Tibial artery (tissue), 4 donors: ENCODE measurements around the gene SCART1.
"Not testable (repeated sequence)": the region's sequence is repeated elsewhere in the genome, so short reads cannot be mapped to it uniquely, and the experiment has no call there.

ENCODE experiments used
- DNase-seq, 2 donors: peaks; one replicate each; pipeline ENCODE4 v3.0.0-alpha.2; 2019
- H3K27ac ChIP-seq, 2 donors: fragments of 200-600 bp; sonication (generic) in 1 of 2; 1 replicate in 1 of 2; 2 replicates in 1 of 2; pipeline ENCODE4 v1.5.1; 2018 to 2019; ENCODE audit warnings: mild to moderate bottlenecking in 1 of 2
- H3K27me3 ChIP-seq, 2 donors: fragments of 200-600 bp; sonication (generic) in 1 of 2; one replicate each; pipeline versions ENCODE4 v1.5.1 to v1.6.0; 2016 to 2019
- H3K36me3 ChIP-seq, 3 donors: fragments of 200-600 bp; sonication (generic) in 2 of 3; one replicate each; pipeline ENCODE4 v1.5.1; 2016 to 2019; ENCODE audit warnings: mild to moderate bottlenecking in 2 of 3
- H3K4me1 ChIP-seq, 4 donors: fragments of 200-600 bp; sonication (generic) in 2 of 4; 1 replicate in 3 of 4; 2 replicates in 1 of 4; pipeline ENCODE4 v1.5.1; 2016 to 2019
- H3K4me3 ChIP-seq, 2 donors: fragments of 200-600 bp; sonication (generic) in 1 of 2; 1 replicate in 1 of 2; 2 replicates in 1 of 2; pipeline ENCODE4 v1.5.1; 2018 to 2019; ENCODE audit warnings: mild to moderate bottlenecking in 2 of 2
- H3K9me3 ChIP-seq, 3 donors: fragments of 200-600 bp; sonication (generic) in 1 of 3; one replicate each; pipeline ENCODE4 v1.5.1; 2016 to 2019
- CTCF ChIP-seq, 2 experiments: fragments of 200-600 bp in 1 of 2; fragments of 450-650 bp in 1 of 2; IDR thresholded peaks; one replicate each; pipeline ENCODE4 v1.5.1; 2017 to 2019; ENCODE audit warnings: antibody characterized with exemption in 2 of 2, mild to moderate bottlenecking in 1 of 2, moderate library complexity in 1 of 2
- intact Hi-C: fragments of 100-400 bp; cut with DNase I; formaldehyde crosslinking; loops from one replicate; pipeline ENCODE4 v1.15.0; 2023; ENCODE audit warnings: low total_unique reads

Gene SCART1

DNA sequence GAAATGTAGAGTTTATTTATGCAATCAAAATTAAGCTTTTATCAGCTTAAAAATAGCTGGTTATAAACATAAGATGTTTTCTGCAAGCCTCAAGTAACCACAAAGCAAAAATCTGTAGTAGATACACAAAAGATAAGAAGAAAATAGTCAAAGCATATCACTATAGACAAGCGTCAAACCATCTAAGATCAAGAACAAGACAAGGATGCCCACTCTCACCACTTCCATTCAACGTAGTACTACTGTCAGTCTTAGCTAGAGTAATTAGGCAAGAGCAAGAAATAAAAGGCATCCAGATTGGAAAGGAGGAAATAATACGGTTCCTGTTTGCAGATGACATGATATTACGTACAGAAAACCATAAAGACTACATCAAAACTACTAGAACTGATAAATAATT lies 56.0 kb downstream of the SCART1 start:
- DNase-seq: no peak
- intact Hi-C loops: no loop called here
- no peaks in the 10 kb centered on the region for H3K4me1 ChIP-seq
- no peaks in the 10 kb centered on the region for H3K27me3 ChIP-seq
- peaks cover 0 to 4% (median 0%) of the 10 kb centered on the region in 3 donors for H3K36me3 ChIP-seq
- H3K9me3 ChIP-seq: peaks cover 5 to 32% (median 10%) of the 10 kb centered on the region in 3 donors
- H3K27ac ChIP-seq: no peak overlapping the region
- no peak for TF ChIP-seq CTCF (IDR thresholded peaks at IDR 0.05)
- no peak overlapping the region for H3K4me3 ChIP-seq

- no peak for DNase-seq
- Histone ChIP-seq H3K4me1 (no peaks in the 10 kb centered on the region), H3K27ac (no peak overlapping the region), H3K27me3 (no peaks in the 10 kb centered on the region), H3K4me3 (no peak overlapping the region), H3K36me3 (peaks cover 0 to 2% (median 0%) of the 10 kb centered on the region in 3 donors), H3K9me3 (peaks cover 5 to 32% (median 10%) of the 10 kb centered on the region in 3 donors)
- TF ChIP-seq CTCF (IDR thresholded peaks at IDR 0.05): no peak
- intact Hi-C loops: no loop called here
These were observed 57.7 kb downstream of the SCART1 start for GRCh38 chr10:133511408-133511807.

DNA sequence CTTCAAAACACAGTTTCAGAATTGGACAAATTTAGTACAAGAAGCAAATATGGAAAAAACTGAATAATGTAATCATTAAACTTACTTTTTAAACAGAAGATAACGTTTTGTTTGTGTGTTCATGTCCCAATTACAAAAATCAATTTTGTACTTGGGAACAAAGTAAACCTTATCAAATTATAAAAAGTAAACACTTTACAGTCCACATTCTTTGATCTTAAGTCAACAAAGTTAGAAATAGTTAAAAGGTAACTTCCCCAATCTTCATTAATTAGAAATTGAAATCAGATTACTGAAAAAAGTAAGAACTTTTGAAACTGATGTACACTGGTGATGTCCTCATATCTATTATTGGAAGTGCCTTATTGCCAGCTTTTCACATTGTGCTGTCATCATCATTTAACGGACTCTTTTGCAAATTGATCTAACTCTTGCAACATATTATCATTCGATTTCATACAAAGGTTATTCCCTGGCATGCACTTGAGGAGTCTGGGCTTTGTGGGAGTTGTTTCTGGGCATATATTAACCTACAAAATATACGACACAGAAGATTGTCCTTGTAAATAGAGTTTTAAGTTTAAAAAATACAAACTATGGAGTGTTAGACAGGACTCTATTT lies 58.3 kb downstream of the SCART1 start:
- intact Hi-C loops: no loop called here
- Histone ChIP-seq H3K4me1 (no peaks in the 10 kb centered on the region), H3K27ac (no peak overlapping the region), H3K9me3 (peaks cover 5 to 32% (median 10%) of the 10 kb centered on the region in 3 donors), H3K36me3 (no peaks in the 10 kb centered on the region), H3K27me3 (no peaks in the 10 kb centered on the region), H3K4me3 (no peak overlapping the region)
- no peak for TF ChIP-seq CTCF (IDR thresholded peaks at IDR 0.05)
- DNase-seq: no peak

GRCh38 chr10:133515471-133515870 lies 61.7 kb downstream of the SCART1 start:
- Histone ChIP-seq H3K27ac (no peak overlapping the region), H3K4me1 (peaks cover 0 to 8% (median 4%) of the 10 kb centered on the region in 4 donors), H3K27me3 (no peaks in the 10 kb centered on the region), H3K4me3 (no peak overlapping the region), H3K36me3 (no peaks in the 10 kb centered on the region), H3K9me3 (peaks cover 0 to 14% (median 0%) of the 10 kb centered on the region in 3 donors)
- intact Hi-C loops: no loop called here
- no peak for TF ChIP-seq CTCF (IDR thresholded peaks at IDR 0.05)
- DNase-seq: no peak

GRCh38 chr10:133516057-133516456 lies 62.3 kb downstream of the SCART1 start:
- peaks cover 0 to 11% (median 4%) of the 10 kb centered on the region in 4 donors for H3K4me1 ChIP-seq
- H3K27me3 ChIP-seq: no peaks in the 10 kb centered on the region
- no peak overlapping the region for H3K27ac ChIP-seq
- intact Hi-C loops: no loop called here
- no peaks in the 10 kb centered on the region for H3K36me3 ChIP-seq
- H3K9me3 ChIP-seq: peaks cover 0 to 8% (median 0%) of the 10 kb centered on the region in 3 donors
- DNase-seq: no peak
- no peak for TF ChIP-seq CTCF (IDR thresholded peaks at IDR 0.05)
- no peak overlapping the region for H3K4me3 ChIP-seq

GRCh38 chr10:133518517-133518916 lies 64.8 kb downstream of the SCART1 start:
- H3K27me3 ChIP-seq, intact Hi-C loops, H3K27ac ChIP-seq, H3K36me3 ChIP-seq, H3K9me3 ChIP-seq, H3K4me3 ChIP-seq, DNase-seq: not testable (repeated sequence)
- peaks cover 0 to 11% (median 4%) of the 10 kb centered on the region in 4 donors for H3K4me1 ChIP-seq
